ENCODE measurements around the gene ZNF638. TPM values are rescaled to one million over a fixed set of nuclear protein-coding genes. Genes with fewer than 3 reads are reported as not detected.

ZNF638 gene
- total and polyA plus RNA-seq, 4 donors = 24.8 to 151 (median 56.1) TPM

GRCh38 chr2:71389384-71390072, 57.9 kb downstream of the ZNF638 start:
- H3K9ac ChIP-seq (ENCODE audit: low read depth in 1 of 2, low read length in 2 of 2) = no peak overlapping the region
- H3K4me3 ChIP-seq (ENCODE audit: low read depth in 1 of 3, low read length in 3 of 3) = no peak overlapping the region
- 98% methylated on average over 12 of the region's 12 CpGs for WGBS
- no peaks in the 10 kb centered on the region for H3K9me3 ChIP-seq (ENCODE audit: control insufficient read depth in 4 of 4, low read length in 3 of 4)
- TF ChIP-seq REST (IDR thresholded peaks at IDR 0.05) (no peak), EGR1 (IDR thresholded peaks at IDR 0.05; ENCODE audit: low read depth in 2 of 2) (no peak), RAD21 (IDR thresholded peaks at IDR 0.05) (no peak), YY1 (IDR thresholded peaks at IDR 0.05) (no peak), RXRA (IDR thresholded peaks at IDR 0.05) (no peak), JUND (IDR thresholded peaks at IDR 0.05) (no peak), HNF4G (IDR thresholded peaks at IDR 0.05) (no peak), TAF1 (conservative IDR thresholded peaks at IDR 0.05) (no peak), FOXA2 (IDR thresholded peaks at IDR 0.05) (no peak), MAX (IDR thresholded peaks at IDR 0.05) (no peak), CTCF (IDR thresholded peaks at IDR 0.05; ENCODE audit: low read depth, low read length, missing input control) (no peak), HNF4A (conservative IDR thresholded peaks at IDR 0.05) (no peak), ZBTB33 (IDR thresholded peaks at IDR 0.05) (no peak), FOXA1 (IDR thresholded peaks at IDR 0.05) (no peak), SP1 (IDR thresholded peaks at IDR 0.05) (no peak)
- H3K4me1 ChIP-seq (ENCODE audit: control insufficient read depth in 4 of 4, insufficient read depth in 4 of 4, low read length in 3 of 4) = no peaks in the 10 kb centered on the region
- no peaks in the 10 kb centered on the region for H3K27me3 ChIP-seq (ENCODE audit: control insufficient read depth in 4 of 4, insufficient read depth in 4 of 4, low read length in 3 of 4)
- peaks cover 12 to 61% (median 50%) of the 10 kb centered on the region in 4 donors for H3K36me3 ChIP-seq (ENCODE audit: control insufficient read depth in 4 of 4, insufficient read depth in 3 of 4, low read depth in 1 of 4, low read length in 3 of 4)
- no peak for DNase-seq (ENCODE audit: low spot score)
- H3K27ac ChIP-seq (ENCODE audit: low read depth in 1 of 2, low read length in 2 of 2) = no peak overlapping the region

GRCh38 chr2:71393216-71393615, 61.6 kb downstream of the ZNF638 start:
- H3K36me3 ChIP-seq (ENCODE audit: control insufficient read depth in 4 of 4, insufficient read depth in 3 of 4, low read depth in 1 of 4, low read length in 3 of 4) = peaks cover 11 to 57% (median 47%) of the 10 kb centered on the region in 4 donors

More at GRCh38 chr2:71393216-71393615, 61.6 kb downstream of the ZNF638 start:
- WGBS = 96% methylated on average over 8 of the region's 8 CpGs
- no peak overlapping the region for H3K27ac ChIP-seq (ENCODE audit: low read depth in 1 of 2, low read length in 2 of 2)
- no peaks in the 10 kb centered on the region for H3K9me3 ChIP-seq (ENCODE audit: control insufficient read depth in 4 of 4, low read length in 3 of 4)
- H3K9ac ChIP-seq (ENCODE audit: low read depth in 1 of 2, low read length in 2 of 2) = no peak overlapping the region
- H3K27me3 ChIP-seq (ENCODE audit: control insufficient read depth in 4 of 4, insufficient read depth in 4 of 4, low read length in 3 of 4) = no peaks in the 10 kb centered on the region
- DNase-seq (ENCODE audit: low spot score) = no peak
- H3K4me1 ChIP-seq (ENCODE audit: control insufficient read depth in 4 of 4, insufficient read depth in 4 of 4, low read length in 3 of 4) = no peaks in the 10 kb centered on the region
- H3K4me3 ChIP-seq (ENCODE audit: low read depth in 1 of 3, low read length in 3 of 3) = no peak overlapping the region
- no peak for TF ChIP-seq SP1 (IDR thresholded peaks at IDR 0.05)
